Measurements from ENCODE around the gene METRNL.

- TF ChIP-seq, protein P1, sequence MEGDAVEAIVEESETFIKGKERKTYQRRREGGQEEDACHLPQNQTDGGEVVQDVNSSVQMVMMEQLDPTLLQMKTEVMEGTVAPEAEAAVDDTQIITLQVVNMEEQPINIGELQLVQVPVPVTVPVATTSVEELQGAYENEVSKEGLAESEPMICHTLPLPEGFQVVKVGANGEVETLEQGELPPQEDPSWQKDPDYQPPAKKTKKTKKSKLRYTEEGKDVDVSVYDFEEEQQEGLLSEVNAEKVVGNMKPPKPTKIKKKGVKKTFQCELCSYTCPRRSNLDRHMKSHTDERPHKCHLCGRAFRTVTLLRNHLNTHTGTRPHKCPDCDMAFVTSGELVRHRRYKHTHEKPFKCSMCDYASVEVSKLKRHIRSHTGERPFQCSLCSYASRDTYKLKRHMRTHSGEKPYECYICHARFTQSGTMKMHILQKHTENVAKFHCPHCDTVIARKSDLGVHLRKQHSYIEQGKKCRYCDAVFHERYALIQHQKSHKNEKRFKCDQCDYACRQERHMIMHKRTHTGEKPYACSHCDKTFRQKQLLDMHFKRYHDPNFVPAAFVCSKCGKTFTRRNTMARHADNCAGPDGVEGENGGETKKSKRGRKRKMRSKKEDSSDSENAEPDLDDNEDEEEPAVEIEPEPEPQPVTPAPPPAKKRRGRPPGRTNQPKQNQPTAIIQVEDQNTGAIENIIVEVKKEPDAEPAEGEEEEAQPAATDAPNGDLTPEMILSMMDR (IDR thresholded peaks at IDR 0.05; ENCODE audit: low read length) = no peak
- no peak for TF ChIP-seq EZH2 (IDR thresholded peaks at IDR 0.05; ENCODE audit: borderline replicate concordance, low read length)
These were observed 8.0 kb upstream of the METRNL start for GRCh38 chr17:83071365-83071764.

Data from OCI-LY1 (cell line).